HG02885 (cell line): ENCODE data around the gene TMEM132C.
A peak's percentile ranks its signal among the peaks of the same experiment; 100 is the strongest.
"Not testable (repeated sequence)": the region's sequence is repeated elsewhere in the genome, so short reads cannot be mapped to it uniquely, and the experiment has no call there.

Experiments used
- ATAC-seq: cut with Tn5 transposase; IDR thresholded peaks from one replicate; pipeline ENCODE4 v1.9.1; 2021; ENCODE audit warnings: mild to moderate bottlenecking; ENCODE audit not compliant: unreplicated experiment, poor library complexity

Gene TMEM132C

DNA sequence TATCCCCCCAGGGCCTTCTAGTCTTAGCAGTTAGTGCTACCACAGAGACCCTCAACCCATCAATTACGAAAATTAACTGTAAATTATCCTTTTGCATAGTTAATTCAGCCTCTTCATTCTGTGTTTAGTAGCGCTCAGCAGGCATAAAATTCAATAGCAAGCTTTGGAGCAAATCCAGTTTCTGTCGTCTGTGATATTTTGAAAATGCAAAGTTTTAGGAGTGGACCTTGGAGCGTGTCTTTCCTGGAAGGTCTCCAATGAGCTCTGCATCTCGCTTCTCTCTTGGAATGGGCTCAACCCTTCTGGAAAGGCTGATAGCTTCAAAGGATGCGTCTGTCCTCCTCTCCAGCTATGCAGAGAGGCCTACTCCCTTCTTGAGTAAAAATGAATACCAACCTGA, 333.9 kb downstream of the TMEM132C start:
- no peak for ATAC-seq

GRCh38 chr12:128603573-128604115, 336.7 kb downstream of the TMEM132C start:
- no peak for ATAC-seq

DNA sequence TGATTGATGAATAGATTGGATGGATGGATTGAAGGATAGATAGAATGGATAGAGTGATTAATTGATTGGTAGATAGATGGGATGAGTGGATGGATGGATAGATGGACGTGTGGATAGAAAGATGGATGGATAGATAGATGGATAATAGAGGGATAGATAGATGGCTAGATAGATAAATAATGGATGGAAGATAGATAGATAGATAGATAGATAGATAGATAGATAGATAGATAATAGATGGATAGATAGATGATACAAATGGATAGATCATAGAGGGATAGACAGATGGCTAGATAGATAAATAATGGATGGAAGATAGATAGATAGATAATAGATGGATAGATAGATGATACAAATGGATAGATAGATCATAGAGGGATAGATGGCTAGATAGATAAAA, 337.2 kb downstream of the TMEM132C start:
- ATAC-seq: not testable (repeated sequence)

DNA sequence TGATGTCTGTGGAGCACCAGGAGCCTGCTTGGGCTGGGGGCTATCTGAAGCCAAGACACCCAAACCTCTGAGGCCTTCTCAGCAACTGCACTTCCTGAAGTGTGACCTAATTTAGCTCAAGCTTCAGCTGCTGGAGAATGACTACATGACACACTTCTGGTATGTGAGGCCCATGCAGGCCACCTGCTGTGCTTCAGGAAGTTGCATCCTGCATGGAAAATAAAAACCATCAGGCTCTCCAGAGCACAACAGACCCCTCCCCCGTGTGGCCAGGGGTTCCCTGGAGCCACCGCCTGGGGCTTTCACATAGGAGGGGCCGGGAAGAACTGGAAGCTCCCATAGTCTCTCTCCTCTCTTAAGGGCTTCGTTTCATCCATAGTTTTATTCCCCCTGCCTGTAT, 339.1 kb downstream of the TMEM132C start:
- ATAC-seq: no peak

DNA sequence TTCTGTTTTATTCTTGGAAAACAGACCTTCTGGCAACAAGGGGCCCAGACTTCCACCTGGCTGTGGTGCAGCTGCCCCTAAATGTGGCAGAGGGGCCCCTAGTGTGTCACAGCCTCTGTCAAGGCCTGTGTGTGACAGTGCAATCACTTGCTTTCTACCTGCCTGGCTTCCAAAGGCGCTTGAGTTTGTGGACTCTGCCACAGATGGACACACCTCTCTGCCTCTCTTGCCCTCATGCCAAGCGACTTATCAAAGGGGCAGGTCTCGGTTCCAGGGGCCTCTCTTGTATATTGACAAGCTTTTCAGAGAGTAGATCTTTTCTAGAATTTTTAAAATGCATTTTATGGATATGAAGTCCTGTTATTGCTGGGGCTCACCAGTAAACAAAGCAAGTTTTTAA, 339.6 kb downstream of the TMEM132C start:
- no peak for ATAC-seq

DNA sequence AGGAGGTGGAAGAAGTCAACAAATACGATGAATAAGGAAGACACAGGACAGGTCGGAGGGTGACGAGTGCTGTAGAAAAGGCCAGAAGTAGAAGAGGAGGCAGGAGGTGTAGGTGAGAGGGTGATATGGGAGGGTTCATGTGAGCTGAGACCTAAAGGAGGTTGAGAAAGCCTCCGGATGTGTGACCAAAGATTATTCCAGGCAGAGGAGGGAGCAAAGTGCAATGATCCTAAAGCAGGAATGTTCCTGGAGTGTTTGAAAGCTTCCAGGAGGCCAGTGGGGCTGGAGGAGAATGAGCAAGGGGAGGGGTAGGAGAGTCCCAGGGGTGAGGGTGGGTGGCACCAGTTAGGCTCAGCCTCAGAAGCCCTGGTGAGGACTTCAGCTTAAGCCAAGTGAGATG, 340.0 kb downstream of the TMEM132C start:
- no peak for ATAC-seq

DNA sequence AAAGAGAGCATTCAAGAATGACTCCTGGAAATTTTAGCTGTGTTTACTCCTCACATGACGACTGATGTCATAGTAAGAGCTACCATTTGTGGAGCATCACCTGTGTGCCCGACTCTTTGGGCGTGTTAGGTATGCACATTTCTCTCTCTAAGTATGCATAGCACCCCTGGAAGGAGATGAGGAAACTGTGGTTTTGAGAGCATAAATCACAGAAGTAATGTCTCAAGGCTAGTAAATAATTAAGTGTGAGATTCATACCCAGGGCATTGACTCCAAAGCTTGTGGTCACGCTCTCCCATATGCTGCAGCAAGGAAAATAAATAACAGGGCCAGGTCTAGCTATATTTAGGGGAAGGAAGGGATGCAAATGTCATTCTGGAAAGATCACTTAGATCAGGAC, 340.7 kb downstream of the TMEM132C start:
- ATAC-seq: no peak

DNA sequence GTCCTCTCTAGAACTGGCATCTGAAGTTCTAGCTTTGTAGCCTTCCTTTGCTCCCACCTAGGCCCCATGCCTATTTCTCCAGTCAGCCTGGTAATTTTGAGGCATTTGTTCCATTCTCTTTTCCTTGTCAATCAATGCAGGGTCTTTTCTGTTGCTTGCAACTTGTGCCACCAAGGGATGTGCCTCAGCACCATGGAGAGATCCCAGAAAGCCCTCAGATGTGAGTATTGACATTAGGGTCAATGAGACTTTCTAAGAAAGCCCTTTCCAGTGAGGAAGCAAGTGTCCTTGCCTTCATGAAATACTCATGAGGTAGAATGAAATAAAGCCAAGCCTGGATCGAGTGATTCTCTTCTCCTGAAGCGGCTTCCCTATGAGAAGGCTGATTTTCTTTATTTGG, 342.9 kb downstream of the TMEM132C start:
- ATAC-seq: no peak

DNA sequence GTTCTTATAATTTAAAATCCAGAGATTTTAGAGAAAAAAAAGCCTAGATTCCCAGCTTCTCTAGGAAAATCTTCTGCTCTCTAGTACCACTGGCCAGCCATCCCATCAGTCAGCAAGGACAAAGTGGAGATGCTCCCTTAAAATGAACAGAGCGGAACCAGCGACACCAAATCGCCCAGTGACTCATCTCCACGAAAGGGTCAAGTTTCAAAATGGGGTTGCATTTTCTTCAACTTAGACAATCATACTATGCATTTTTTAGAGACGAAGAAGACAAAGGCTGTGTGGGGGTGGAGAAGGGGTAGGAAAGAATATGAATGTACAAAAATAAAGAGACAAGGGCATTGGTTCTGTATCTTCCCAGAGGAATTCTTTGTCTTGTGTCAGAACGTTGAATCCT, 344.8 kb downstream of the TMEM132C start:
- no peak for ATAC-seq

DNA sequence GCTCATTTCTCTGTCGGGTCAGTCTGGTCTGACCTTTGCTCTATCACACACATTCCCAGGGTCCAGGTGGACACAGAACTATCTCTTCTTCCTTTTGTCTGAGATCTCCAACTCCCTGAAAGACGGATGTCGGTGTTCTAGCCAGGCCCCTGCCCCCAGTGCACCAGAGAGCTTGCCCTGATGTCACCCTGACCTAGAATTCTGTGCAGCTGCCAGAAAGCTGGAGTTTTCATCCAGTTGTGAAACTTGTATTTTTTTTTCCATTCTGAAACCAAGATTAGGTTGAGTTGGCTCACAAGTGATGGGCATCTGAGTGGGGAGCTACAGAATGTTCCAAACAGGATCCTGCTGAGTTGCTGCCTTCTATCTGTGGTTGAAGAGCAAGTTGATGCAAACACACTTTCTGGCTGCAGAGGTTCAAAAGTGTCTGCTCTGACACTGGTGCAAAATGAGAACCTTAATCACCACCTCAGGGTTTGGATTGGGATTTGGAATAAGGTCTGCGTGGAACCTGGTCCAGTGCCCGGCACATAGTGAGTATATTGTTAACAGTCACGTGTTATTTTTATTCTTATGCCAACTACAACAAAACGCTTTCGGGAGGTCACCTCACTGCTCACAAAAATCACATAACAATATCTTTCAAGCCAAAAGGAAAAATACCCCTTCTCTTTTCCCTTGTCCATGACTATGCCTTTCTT, 345.3 kb downstream of the TMEM132C start:
- ATAC-seq: no peak

DNA sequence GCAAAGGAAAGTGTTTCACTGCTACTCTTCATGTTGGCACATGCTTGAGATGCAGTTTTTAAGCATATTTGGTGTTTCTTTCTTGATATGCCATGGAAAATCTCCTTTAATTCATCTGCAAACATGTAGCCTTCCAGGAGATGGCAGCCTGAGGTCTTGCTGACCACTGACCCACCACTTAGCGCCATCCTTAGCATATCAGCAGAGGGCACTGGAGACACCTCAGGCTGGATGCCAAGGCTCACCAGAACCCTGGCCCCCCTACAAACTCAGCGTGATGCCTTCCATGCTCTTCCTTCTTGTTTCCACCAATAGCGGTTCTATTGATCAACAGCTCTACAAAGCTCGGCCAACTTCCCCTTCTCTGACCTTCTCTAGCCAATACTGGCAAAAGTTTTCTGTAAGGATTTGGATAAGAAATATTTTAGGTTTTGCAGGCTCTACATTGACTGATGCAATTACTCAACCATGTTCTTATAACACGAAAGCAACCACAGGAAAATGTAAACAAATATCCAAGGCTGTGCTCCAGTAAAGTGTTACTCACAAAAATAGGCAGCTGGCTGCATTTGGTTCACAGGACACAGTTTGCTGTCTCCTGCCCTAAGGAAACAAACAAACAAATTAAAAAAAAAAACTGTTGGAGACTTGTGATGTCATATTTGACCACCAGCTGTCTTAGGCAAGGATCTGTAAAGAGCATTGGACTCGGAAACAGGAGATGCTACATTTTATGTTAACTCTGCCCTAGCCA, 347.0 kb downstream of the TMEM132C start:
- no peak for ATAC-seq

GRCh38 chr12:128617304-128617833, 350.4 kb downstream of the TMEM132C start:
- no peak for ATAC-seq

- ATAC-seq: no peak
These were observed 352.3 kb downstream of the TMEM132C start for GRCh38 chr12:128619263-128619662.

DNA sequence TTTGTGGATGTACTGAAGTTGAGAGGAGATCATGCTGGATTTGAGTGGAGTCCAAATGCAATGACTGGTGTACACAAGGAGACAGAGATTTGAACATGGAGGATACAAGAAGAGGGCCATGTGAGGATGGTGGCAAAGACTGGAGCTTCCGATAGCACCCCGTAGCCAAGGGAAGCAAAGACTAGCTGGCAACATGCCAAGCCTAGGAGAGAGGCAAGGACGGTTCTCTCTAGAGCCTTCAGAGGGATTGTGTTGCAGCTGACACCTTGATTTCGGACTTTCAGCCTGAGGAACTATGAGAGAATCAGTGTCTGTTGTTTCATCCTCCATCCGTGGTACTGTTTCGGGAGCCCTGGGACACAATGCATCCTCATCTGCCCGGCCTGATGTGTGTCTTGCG, 354.3 kb downstream of the TMEM132C start:
- no peak for ATAC-seq

GRCh38 chr12:128623748-128624147, 356.8 kb downstream of the TMEM132C start:
- ATAC-seq: no peak

DNA sequence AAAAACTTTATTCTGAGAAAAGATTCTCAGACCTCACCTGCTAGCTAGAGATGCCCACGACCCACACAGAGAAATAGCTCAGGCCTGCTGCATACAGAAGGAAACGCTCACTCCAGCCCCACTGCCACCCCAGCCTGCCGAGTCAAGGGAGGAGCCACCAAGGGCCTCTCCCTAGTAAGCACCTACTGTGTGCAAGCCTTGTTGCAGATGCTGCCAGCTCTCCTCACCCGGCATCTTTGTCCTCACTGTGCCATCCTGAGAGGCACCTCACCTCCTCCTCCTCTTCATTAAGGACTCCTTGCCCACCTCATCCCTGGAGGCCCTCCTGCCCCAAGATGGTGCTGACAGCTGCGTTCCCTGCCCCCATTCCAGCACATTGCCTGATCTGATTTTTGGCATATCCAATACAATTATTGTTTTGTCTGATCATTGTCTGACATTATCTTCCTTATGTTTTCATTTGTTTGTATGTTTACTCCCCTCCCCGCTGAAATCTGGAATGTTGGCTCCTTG, 359.9 kb downstream of the TMEM132C start:
- no peak for ATAC-seq

DNA sequence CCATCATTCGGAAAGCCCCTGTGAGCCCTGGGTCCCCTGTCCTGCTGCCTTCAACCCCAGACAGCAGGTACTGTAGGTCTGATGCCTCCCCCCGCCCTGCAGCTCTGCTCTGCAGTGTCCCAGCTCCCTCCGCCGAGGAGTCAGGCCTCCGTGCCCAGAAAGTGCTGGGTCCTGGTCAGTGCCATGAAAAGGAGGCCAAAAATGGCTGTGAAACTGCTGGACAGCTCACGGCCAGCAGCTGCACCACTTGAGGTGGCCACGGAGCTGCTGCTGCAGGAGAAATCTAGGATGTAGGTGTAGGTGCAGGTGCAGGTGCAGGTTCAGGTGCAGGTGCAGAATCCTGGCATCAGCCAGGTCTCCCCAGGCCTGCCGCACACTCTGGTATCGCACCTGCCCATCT, 360.7 kb downstream of the TMEM132C start:
- no peak for ATAC-seq

DNA sequence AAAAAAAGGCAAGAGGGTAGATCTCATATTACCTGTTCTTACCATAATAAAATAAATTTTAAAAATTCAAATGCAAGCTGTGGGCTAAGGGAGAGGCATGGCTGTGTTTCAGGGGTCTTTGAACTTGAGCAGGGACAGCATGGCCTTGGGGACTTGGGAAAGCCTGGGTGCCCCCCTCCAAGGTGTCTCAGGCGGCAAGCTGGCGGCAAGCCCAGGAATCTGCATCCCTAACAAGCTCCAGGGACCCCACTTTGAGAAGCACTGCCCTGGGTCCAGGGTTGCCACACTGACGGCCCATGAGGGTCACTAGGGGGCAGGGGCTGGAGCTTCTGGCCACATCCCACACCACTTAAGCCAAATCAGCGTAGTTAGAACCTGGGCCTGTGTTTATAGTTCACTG, 363.0 kb downstream of the TMEM132C start:
- ATAC-seq: no peak

- ATAC-seq: peak; percentile 52
These were observed 371.0 kb downstream of the TMEM132C start for GRCh38 chr12:128637642-128638606.

- ATAC-seq: no peak
These were observed 372.1 kb downstream of the TMEM132C start for GRCh38 chr12:128639089-128639488.
